Stimulated activated effector memory CD8-positive, alpha-beta T cell treated with anti-CD3 and anti-CD28 coated beads, Interleukin-12 subunit alpha, Interleukin-12 subunit beta, amount 100 ng/mL, for 72 hours (primary cell): ENCODE data around the gene SESTD1.
"Not testable (repeated sequence)": the region's sequence is repeated elsewhere in the genome, so short reads cannot be mapped to it uniquely, and the experiment has no call there.

Experiments
- ATAC-seq: fragments of 150-1000 bp; cut with Tn5 transposase; 2 replicates; pipeline ENCODE4 v1.10.0; 2021
- DNase-seq, 2 donors: peaks; one replicate each; pipeline ENCODE4 v3.0.0; 2021 to 2022; ENCODE audit warnings: low spot score in 2 of 2
- H3K27ac Mint-ChIP-seq: one replicate; pipeline ENCODE4 v1.8.0; 2022; ENCODE audit warnings: mild to moderate bottlenecking, mixed read lengths
- H3K36me3 Mint-ChIP-seq: one replicate; pipeline ENCODE4 v1.8.0; 2022; ENCODE audit warnings: mild to moderate bottlenecking, mixed read lengths
- H3K4me1 Mint-ChIP-seq: one replicate; pipeline ENCODE4 v1.8.0; 2022; ENCODE audit warnings: mixed read lengths
- H3K4me3 Mint-ChIP-seq: one replicate; pipeline ENCODE4 v1.8.0; 2022; ENCODE audit warnings: mild to moderate bottlenecking, mixed read lengths
- H3K9me3 Mint-ChIP-seq: one replicate; pipeline ENCODE4 v1.8.0; 2022; ENCODE audit warnings: mixed read lengths

SESTD1 gene

DNA sequence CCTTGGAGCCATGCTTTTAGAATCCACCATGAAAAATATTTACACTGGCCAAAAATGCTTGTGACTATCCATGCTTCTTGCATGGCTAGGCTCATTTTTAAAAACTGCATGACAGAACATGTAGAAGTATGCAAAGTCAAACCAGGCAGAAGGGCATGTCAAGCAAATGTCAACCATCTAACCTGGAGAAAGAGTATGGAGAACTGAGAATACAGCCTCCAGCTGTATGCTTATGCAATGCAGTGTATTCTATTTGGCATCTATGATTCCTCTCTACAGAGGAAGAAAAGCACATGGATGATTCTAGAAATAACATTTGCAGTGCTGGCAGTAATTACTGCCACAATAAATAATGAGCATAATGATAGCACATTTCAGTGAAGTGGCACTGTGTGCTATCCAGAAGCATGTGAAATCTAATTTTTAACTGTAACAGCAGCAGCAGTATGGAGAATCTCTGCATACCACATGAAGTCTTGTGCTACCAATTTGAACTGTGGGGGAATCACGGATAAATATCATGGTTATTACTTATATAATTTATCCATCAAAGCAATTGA, 127.4 kb downstream of the SESTD1 start:
- DNase-seq (no peak), ATAC-seq (no peak)
- H3K36me3 Mint-ChIP-seq = no peaks in the 10 kb centered on the region
- no peak overlapping the region for H3K27ac Mint-ChIP-seq
- no peaks in the 10 kb centered on the region for H3K9me3 Mint-ChIP-seq
- no peaks in the 10 kb centered on the region for H3K4me1 Mint-ChIP-seq
- H3K4me3 Mint-ChIP-seq = no peak overlapping the region

DNA sequence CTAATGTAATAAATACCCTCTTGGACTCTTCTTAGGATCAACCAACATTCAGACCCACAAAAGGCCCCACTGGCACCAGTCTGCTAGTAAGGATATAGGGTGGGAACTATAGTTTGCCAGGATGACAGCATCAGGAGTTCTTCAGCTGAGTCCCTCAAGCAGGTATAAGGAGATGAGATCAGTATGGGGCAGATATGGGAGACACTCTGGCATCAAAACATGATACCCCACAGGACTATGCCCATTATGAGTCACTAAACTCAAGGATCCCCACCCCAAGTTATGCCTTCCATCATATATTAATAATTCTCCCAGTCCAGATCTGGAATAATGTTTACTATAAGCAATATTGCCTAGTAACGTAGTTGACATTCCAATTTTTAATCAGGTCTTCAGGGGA, 131.6 kb downstream of the SESTD1 start:
- ATAC-seq = no peak
- no peaks in the 10 kb centered on the region for H3K36me3 Mint-ChIP-seq
- H3K4me3 Mint-ChIP-seq = no peak overlapping the region

DNA sequence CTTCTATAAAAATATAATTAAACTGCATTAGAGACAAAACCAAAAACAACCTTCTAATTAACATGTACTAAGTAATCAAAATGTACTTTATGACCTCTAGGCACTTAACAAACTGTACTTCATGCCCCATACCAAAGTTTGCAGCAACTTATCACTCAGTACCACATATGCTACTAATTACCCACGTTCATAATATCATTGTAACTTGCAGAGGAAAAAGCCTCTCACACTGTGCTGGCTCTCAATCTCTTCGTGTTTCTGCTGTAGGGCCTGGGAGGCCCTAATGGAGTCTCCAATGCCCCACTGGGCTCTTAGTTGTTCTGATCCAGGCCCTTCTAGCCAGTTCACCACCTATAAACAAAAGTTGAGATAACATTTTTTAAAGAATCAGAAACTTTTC, 132.6 kb downstream of the SESTD1 start:
- ATAC-seq = no peak
- DNase-seq = no peak
- no peak overlapping the region for H3K27ac Mint-ChIP-seq
- no peaks in the 10 kb centered on the region for H3K9me3 Mint-ChIP-seq
- H3K4me1 Mint-ChIP-seq = no peaks in the 10 kb centered on the region
- no peaks in the 10 kb centered on the region for H3K36me3 Mint-ChIP-seq
- H3K4me3 Mint-ChIP-seq = no peak overlapping the region

More for the DNA sequence above, 131.6 kb downstream of the SESTD1 start:
- Mint-ChIP-seq H3K4me1 (no peaks in the 10 kb centered on the region), H3K27ac (no peak overlapping the region), H3K9me3 (no peaks in the 10 kb centered on the region)
- DNase-seq = no peak

DNA sequence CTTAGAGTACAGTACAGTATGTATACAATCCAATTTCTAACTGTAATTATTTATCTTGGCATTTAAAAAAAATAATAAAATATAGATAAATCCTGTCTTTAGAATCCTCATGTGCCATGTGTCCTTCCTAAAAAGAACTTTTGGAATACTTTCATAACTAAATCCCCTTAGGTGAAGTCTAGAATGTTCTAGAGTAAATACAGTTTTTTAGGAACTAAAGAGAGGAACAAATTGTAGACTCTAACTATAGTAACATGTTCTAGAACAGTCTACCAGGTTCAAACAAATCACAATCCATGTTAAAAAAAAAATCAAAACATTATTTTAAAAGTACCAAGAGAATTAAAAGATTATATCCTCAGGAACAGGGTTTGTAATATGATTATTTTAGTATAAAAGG, 134.1 kb downstream of the SESTD1 start:
- no peaks in the 10 kb centered on the region for H3K4me1 Mint-ChIP-seq

DNA sequence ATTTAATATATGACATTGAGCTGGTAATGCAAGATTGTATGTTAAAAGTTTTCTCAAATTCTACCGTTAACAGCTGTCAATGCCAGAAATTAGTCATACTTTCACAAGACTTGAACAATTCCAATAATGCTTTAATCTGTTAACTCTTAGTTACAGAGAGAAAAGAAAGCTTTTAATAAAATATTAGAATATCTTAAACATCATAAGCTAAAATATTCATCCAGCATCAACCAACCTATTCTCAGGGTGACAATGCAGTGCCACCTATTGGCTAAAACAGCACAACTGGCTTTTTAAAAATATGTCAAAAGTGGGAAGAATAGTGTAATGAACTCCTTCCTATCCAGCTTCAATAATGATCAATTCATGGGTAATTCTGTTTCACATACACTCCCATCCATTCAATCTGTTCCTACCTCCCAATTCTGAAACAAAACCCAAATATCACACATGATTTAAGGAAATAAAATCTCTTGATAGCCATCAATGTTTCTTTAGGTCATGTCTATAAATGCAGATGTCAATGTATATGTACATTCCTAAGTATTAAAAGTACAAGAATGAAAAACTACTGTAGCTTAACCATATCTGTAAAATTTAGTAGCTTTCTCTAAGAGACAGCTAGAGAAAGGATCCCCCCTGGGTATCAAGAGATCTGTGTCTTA, 134.9 kb downstream of the SESTD1 start:
- no peaks in the 10 kb centered on the region for H3K4me1 Mint-ChIP-seq

More for the DNA sequence above, 134.1 kb downstream of the SESTD1 start:
- Mint-ChIP-seq H3K9me3 (no peaks in the 10 kb centered on the region), H3K36me3 (no peaks in the 10 kb centered on the region), H3K27ac (no peak overlapping the region), H3K4me3 (no peak overlapping the region)
- ATAC-seq = no peak
- DNase-seq = no peak

DNA sequence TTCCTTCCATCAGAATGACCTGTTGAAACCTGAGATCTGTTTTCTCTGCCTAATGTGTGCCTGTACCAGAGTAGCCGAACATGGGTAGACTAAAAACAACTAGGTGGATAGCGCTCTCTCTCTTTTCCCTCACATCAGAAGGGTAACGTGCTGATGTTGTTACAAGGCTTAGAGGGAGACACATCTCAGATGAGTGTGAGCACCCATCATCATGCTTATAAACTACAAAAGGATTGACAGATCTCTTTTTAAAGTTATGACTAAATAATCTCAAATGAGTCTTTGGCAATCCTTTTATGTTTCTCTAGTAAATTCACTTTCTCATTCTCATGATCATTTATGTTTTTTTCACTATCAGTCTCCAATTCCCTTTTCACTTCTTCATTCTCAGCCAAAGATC, 139.2 kb downstream of the SESTD1 start:
- no peaks in the 10 kb centered on the region for H3K4me1 Mint-ChIP-seq

More for the DNA sequence above, 134.9 kb downstream of the SESTD1 start:
- H3K27ac Mint-ChIP-seq = no peak overlapping the region
- DNase-seq (no peak), ATAC-seq (no peak)
- no peaks in the 10 kb centered on the region for H3K9me3 Mint-ChIP-seq
- no peak overlapping the region for H3K4me3 Mint-ChIP-seq
- no peaks in the 10 kb centered on the region for H3K36me3 Mint-ChIP-seq

DNA sequence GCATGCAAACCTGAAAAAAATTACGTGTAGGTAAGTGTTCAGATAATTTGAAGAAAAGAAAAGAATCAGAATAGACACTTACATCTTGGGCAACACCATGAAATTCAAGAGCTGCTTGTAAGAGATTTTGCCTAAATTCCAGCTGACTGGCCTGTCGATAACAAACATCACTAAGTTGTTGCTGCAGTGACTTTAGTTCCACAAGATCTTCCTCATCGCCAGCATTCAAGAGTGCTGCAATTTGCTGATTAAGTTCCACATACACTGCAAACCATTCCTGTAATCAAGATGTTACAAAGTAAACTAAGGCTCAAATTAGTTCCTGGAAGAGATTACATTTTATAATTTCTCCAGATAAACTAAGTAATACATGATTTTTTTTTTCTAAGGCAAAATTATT, 140.3 kb downstream of the SESTD1 start:
- DNase-seq = no peak
- Mint-ChIP-seq H3K9me3 (peaks cover 4% of the 10 kb centered on the region), H3K4me1 (no peaks in the 10 kb centered on the region), H3K36me3 (no peaks in the 10 kb centered on the region), H3K4me3 (no peak overlapping the region), H3K27ac (no peak overlapping the region)
- no peak for ATAC-seq

More for the DNA sequence above, 139.2 kb downstream of the SESTD1 start:
- no peaks in the 10 kb centered on the region for H3K36me3 Mint-ChIP-seq
- H3K27ac Mint-ChIP-seq = no peak overlapping the region
- H3K9me3 Mint-ChIP-seq = peaks cover 4% of the 10 kb centered on the region
- no peak overlapping the region for H3K4me3 Mint-ChIP-seq
- DNase-seq = no peak
- ATAC-seq = peak; percentile 8

DNA sequence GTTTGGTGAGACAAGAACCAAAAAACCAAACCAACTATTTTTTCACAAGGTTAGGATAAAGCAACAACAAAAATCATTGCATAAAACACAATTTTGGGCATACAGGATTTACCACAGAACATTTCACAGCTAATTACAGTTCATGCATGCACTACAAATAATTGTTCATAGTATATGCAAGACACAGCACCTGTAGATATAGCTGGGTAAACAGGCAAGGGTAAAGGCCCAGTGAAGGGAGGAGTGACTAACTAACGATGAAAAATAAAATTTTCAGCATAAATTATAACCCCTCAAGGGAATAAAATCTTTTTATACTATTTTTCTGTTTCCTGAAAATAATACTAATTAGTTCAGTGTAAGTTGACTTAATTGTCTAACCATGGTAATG, 141.4 kb downstream of the SESTD1 start:
- ATAC-seq = no peak
- H3K4me3 Mint-ChIP-seq = no peak overlapping the region
- H3K36me3 Mint-ChIP-seq = no peaks in the 10 kb centered on the region

DNA sequence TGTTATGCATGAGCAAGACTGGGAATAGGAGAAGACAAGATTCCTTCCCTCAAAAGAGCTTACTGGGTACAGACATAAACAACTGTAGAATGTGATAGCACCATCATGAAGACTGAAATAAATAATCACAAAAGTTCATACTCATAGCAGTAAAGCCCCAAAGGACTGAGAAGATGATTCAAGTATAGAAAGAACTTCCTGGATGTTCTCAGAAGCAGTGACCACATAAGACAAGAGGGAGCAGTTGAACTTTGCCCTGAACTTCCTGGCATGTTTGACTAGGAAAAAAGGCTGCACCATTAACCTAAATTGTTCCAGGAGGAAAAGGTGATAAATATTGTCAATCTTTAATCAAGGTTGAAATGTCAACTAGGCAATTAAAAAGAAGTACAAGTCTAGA, 156.9 kb downstream of the SESTD1 start:
- no peak overlapping the region for H3K4me3 Mint-ChIP-seq
- H3K36me3 Mint-ChIP-seq = no peaks in the 10 kb centered on the region
- H3K4me1 Mint-ChIP-seq = no peaks in the 10 kb centered on the region
- no peak overlapping the region for H3K27ac Mint-ChIP-seq
- ATAC-seq (peak; percentile 73), DNase-seq (no peak)
- H3K9me3 Mint-ChIP-seq = peaks cover 2% of the 10 kb centered on the region

More for the DNA sequence above, 141.4 kb downstream of the SESTD1 start:
- no peak for DNase-seq
- no peaks in the 10 kb centered on the region for H3K4me1 Mint-ChIP-seq
- H3K9me3 Mint-ChIP-seq = peaks cover 4% of the 10 kb centered on the region
- H3K27ac Mint-ChIP-seq = no peak overlapping the region

DNA sequence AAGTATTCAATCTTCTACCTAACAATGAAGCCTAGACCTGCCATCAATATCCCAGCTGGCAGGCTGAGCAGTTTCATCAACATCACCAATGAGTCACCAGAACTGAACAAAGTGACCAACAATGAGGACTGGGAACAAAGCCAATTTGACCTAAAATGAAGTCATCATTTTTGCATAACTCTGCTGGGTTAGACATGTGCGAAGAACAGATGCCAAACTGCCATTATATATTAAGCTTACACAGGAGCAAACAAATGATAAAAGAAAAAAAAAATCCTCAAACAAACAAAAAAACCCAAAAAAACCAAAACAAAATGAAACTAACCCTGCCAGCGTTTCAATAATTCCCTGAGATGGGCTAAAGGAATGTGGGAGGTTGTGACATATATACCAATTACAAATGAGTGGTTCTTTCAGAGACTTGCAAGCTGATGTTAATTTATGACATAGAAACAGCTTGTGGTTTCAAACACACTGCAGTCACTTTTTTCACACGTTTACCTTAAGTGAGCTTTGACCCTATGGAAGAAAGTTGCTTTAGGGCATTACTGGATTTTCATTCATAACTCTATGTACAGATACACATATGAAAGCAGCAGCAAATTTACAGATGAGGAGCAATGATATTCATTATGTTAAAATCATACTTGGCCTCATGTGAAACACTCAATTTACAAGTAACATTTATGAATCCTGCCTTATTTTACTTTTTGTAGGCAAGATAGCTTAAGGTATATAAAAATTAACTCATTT, 157.8 kb downstream of the SESTD1 start:
- no peak overlapping the region for H3K4me3 Mint-ChIP-seq
- ATAC-seq = peak; percentile 64
- H3K27ac Mint-ChIP-seq = no peak overlapping the region
- no peak for DNase-seq
- H3K9me3 Mint-ChIP-seq = peaks cover 2% of the 10 kb centered on the region
- no peaks in the 10 kb centered on the region for H3K36me3 Mint-ChIP-seq
- H3K4me1 Mint-ChIP-seq = no peaks in the 10 kb centered on the region

DNA sequence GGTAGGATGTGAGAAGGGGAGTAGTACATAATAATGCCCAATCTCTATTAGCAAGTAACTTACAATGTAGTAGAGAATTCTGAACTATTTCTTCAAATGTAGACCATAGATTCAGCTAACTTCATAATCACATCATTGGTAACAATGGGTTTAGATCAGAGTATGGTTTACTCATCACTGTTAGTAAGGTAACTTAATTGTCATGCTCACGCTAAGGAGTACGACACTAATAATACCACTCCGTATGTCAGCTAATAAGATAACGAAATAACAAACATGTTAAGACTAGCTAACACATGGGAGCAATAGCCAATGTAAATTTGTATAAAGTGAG, 158.3 kb downstream of the SESTD1 start:
- H3K27ac Mint-ChIP-seq = no peak overlapping the region
- ATAC-seq (no peak), DNase-seq (no peak)
- no peaks in the 10 kb centered on the region for H3K36me3 Mint-ChIP-seq
- H3K4me1 Mint-ChIP-seq = no peaks in the 10 kb centered on the region
- no peak overlapping the region for H3K4me3 Mint-ChIP-seq
- peaks cover 2% of the 10 kb centered on the region for H3K9me3 Mint-ChIP-seq

DNA sequence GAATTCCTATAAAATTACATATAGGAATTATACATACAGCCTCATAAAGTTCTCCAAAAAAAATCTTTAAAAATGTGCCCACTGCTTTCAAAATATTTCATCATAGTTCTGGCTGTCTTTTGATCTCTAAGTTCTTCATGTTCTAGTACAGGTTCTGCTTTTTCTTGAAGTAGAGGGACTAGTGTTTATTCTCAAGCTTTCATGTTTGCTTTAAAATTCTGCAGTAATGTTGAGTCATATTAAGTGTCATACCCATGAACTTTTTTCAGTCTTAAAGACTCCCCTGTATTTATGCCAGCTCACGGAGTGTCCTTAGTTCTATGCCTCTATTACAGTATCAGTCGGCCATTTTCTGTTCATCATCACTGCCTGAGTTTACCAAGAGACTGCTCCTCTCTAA, 159.9 kb downstream of the SESTD1 start:
- H3K27ac Mint-ChIP-seq = no peak overlapping the region
- no peaks in the 10 kb centered on the region for H3K4me1 Mint-ChIP-seq
- no peak overlapping the region for H3K4me3 Mint-ChIP-seq
- no peak for ATAC-seq
- no peak for DNase-seq
- no peaks in the 10 kb centered on the region for H3K36me3 Mint-ChIP-seq
- H3K9me3 Mint-ChIP-seq = peaks cover 2% of the 10 kb centered on the region

DNA sequence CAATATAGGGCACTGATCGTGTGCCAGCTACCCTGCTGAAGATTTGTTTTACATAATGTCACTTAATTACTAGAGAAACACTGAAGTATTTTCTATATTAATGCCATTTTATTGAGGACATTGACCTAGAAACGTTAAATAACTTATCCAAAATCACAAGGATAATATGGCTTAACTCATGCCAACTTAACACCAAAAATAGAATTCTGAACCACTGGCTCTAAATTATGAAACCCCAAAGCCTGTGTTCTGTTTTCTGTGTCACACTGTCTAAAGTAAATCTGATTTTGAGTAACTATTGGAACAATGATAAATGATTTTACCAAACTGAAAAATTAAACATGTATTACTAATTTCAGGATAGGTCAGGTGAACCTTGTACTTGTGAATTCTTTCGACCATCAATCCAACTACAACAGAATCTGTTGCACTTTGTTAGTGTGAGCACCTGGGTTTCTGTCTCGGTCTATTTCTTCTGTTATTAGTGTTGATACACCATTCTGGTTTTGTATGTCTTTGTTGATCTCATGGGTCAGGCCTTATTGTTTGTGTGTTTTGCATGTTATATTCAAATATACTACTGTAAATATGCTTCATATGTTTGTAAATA, 166.4 kb downstream of the SESTD1 start:
- H3K4me1 Mint-ChIP-seq = no peaks in the 10 kb centered on the region
- no peak overlapping the region for H3K27ac Mint-ChIP-seq
- no peaks in the 10 kb centered on the region for H3K36me3 Mint-ChIP-seq
- H3K9me3 Mint-ChIP-seq = peaks cover 5% of the 10 kb centered on the region
- no peak overlapping the region for H3K4me3 Mint-ChIP-seq
- DNase-seq = no peak
- ATAC-seq = no peak

DNA sequence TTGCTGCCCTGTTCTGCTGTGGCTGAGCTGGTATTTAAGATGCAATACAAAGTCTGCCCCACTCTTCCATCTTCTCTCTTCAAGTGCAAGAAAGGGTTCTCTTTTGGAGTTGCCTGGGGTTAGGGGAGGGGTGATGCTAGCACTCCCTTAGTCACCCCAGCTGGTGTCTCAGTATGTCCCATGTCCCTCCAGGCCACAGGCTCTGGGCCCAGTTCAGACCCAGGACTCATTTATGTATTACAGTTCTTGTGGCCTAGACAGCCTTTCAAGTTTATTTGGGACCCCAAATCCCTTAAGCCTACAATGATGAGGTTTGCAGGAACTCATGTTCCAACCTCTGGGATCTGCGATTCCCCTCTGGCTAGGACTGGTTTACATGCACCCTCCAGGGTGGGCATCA, 167.5 kb downstream of the SESTD1 start:
- DNase-seq (no peak), ATAC-seq (no peak)
- Mint-ChIP-seq H3K9me3 (peaks cover 5% of the 10 kb centered on the region), H3K4me1 (no peaks in the 10 kb centered on the region), H3K4me3 (no peak overlapping the region), H3K36me3 (no peaks in the 10 kb centered on the region), H3K27ac (no peak overlapping the region)

DNA sequence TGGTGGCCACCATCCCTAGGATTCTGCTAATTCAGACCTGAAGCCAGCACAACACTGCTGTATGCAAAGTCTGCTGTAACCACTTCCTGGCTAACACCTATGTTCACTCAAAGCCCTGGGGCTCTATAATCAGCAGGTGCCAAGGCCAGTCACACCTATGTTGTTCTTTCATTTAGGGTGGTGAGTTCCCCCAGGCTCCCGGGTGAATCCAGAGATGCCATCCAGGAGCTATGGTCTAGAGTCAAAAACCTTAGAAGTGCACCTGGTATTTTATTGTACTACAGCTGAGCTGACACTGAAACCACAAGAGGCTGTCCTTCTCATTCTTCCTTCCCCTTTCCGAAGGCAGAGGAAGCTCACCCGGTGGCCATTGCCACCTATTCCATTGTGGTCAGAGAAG, 168.5 kb downstream of the SESTD1 start:
- ATAC-seq = no peak
- Mint-ChIP-seq H3K27ac (no peak overlapping the region), H3K4me3 (no peak overlapping the region), H3K9me3 (peaks cover 5% of the 10 kb centered on the region), H3K4me1 (no peaks in the 10 kb centered on the region), H3K36me3 (no peaks in the 10 kb centered on the region)
- no peak for DNase-seq

DNA sequence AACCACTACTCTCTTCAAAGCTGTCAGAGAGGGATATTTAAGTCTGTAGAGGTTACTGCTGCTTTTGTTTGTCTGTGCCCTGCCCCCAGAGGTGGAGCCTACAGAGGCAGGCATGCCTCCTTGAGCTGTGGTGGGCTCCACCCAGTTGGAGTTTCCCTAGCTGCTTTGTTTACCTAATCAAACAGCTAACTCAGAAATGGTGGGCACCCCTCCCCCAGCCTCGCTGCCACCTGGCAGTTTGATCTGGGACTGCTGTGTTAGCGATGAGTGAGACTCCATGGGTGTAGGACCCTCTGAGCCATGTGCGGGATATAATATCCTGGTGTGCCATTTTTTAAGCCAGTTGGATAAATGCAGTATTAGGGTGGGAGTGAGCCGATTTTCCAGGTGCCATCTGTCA, 171.7 kb downstream of the SESTD1 start:
- H3K27ac Mint-ChIP-seq, H3K4me1 Mint-ChIP-seq, ATAC-seq, H3K4me3 Mint-ChIP-seq, H3K36me3 Mint-ChIP-seq, DNase-seq, H3K9me3 Mint-ChIP-seq: not testable (repeated sequence)
